Sigmoid colon (tissue), 7 donors: Measurements from ENCODE around the gene CNRIP1. TPM values are rescaled to one million over a fixed set of nuclear protein-coding genes. Genes with fewer than 3 reads are reported as not detected.

ENCODE experiments used
- DNase-seq: peaks from one replicate; pipeline ENCODE4 v3.0.0-alpha.2; 2019
- H3K27ac ChIP-seq, 4 donors: fragments of 200-600 bp; sonication (generic); one replicate each; pipeline ENCODE4 v1.5.1; 2016 to 2019; ENCODE audit warnings: mild to moderate bottlenecking in 1 of 4
- H3K27me3 ChIP-seq, 3 donors: fragments of 200-600 bp; sonication (generic); one replicate each; pipeline ENCODE4 v1.5.1; 2019; ENCODE audit warnings: mild to moderate bottlenecking in 1 of 3
- H3K36me3 ChIP-seq, 4 donors: fragments of 200-600 bp; sonication (generic); one replicate each; pipeline ENCODE4 v1.5.1; 2016 to 2019
- H3K4me1 ChIP-seq, 4 donors: fragments of 200-600 bp; sonication (generic); one replicate each; pipeline ENCODE4 v1.5.1; 2017 to 2019
- H3K4me3 ChIP-seq, 4 donors: fragments of 200-600 bp; sonication (generic); one replicate each; pipeline ENCODE4 v1.5.1; 2017 to 2019; ENCODE audit warnings: mild to moderate bottlenecking in 2 of 4, moderate library complexity in 1 of 4
- H3K9me3 ChIP-seq, 4 donors: fragments of 200-600 bp in 3 of 4; sonication (generic) in 3 of 4; one replicate each; pipeline versions ENCODE4 v1.5.1 to v1.6.1; 2013 to 2019
- EP300 ChIP-seq, 4 donors: sonication (generic); formaldehyde crosslinking; IDR thresholded peaks; one replicate each; pipeline ENCODE4 v1.6.1; 2017; ENCODE audit warnings: antibody characterized with exemption in 4 of 4
- POLR2A ChIP-seq, 2 donors: fragments of 450-650 bp; IDR thresholded peaks; one replicate each; pipeline ENCODE4 v1.6.1; 2016; ENCODE audit warnings: antibody characterized with exemption in 2 of 2, mild to moderate bottlenecking in 2 of 2, moderate library complexity in 2 of 2
- POLR2AphosphoS5 ChIP-seq, 4 donors: sonication (generic); formaldehyde crosslinking; IDR thresholded peaks; one replicate each; pipeline ENCODE4 v1.6.1; 2017; ENCODE audit warnings: antibody characterized with exemption in 4 of 4
- WGBS, 2 donors: extraction: QIAGEN DNeasy Blood & Tissue Kit; methylation state at CpG; one replicate each; pipeline ENCODE4 v1.1.7; 2013; 5-methylcytosine and 5-hydroxymethylcytosine counted together
- intact Hi-C: fragments of 100-400 bp; cut with DNase I; formaldehyde crosslinking; loops from one replicate; pipeline ENCODE4 v1.15.1; 2023
- polyA plus RNA-seq, 3 donors: library from polyadenylated mRNA; stranded (reverse); fragments of 200-250 nt; gene quantifications; one replicate each; pipeline ENCODE4 v1.2.3, GENCODE V29; 2013
- total RNA-seq, 4 donors: library from RNA; depleted of rRNA; stranded (reverse); fragments of >200 nt; gene quantifications; one replicate each; pipeline ENCODE4 v1.1.0, GENCODE V29; 2016
- TF ChIP-seq, protein P1 (sequence below), 4 experiments: fragments of 450-650 bp in 3 of 4; fragments of 200-600 bp in 1 of 4; IDR thresholded peaks; one replicate each; pipeline ENCODE4 v1.5.1; 2016 to 2019; ENCODE audit warnings: antibody characterized with exemption in 4 of 4, mild to moderate bottlenecking in 3 of 4, moderate library complexity in 2 of 4
- donor health status: healthy with polysubstance abuse.
- donor health status: Bipolar disorder and iron deficiency.
- donor health status: healthy.

CNRIP1 gene
- total and polyA plus RNA-seq, 7 donors, result 6.2 to 38.2 (median 22.5) TPM

DNA sequence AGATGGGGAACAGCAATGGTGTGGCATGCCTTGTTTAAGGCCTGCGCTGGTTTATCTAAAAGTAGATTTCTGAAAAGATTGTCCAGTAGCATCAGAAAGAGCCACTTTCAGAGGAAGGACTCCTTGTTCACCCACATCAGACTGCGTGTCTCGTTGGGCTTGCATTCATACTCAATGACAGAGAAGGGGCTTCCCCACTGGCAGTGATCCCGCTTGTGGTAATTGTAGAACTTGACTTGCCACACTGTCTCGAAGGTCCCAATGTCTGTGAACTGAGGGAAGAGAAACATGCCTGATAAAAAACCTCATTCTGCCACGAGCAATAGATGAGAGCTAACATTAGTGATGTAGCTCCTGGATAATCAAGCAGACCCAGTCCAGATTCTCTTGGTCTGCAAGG, 26.0 kb downstream of the CNRIP1 start:
- 77 to 81% methylated on average over 6 of the region's 6 CpGs for WGBS, 2 donors
- intact Hi-C loops, result no loop called here
- H3K27me3 ChIP-seq, result no peaks in the 10 kb centered on the region
- H3K27ac ChIP-seq, result no peak overlapping the region
- no peaks in the 10 kb centered on the region for H3K9me3 ChIP-seq
- no peaks in the 10 kb centered on the region for H3K4me1 ChIP-seq
- TF ChIP-seq POLR2AphosphoS5 (IDR thresholded peaks at IDR 0.05) (no peak), POLR2A (IDR thresholded peaks at IDR 0.05) (no peak), EP300 (IDR thresholded peaks at IDR 0.05) (no peak)
- DNase-seq, result no peak
- H3K36me3 ChIP-seq, result no peaks in the 10 kb centered on the region
- H3K4me3 ChIP-seq, result no peak overlapping the region

DNA sequence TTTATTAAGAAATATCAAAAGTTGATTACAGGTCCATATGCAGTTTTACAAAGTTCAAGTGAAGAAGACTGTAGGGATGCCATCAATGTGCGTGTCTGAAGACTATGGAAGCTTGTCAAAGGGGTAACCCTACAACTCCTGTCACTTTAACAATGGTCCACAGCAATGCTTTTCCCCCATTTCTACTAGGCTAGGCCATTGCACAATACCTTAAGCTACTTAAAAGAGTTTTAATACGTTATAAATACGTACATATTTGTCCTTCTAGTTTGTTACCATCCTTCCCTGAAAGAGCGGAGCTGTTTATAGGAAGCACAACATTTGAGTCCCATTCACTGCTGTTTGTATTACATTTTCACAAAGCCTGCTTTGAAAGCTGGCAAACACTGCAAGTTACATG, 26.7 kb downstream of the CNRIP1 start:
- WGBS, 2 donors, result 92 to 94% methylated on average over 4 of the region's 4 CpGs
- H3K9me3 ChIP-seq, result no peaks in the 10 kb centered on the region
- intact Hi-C loops, result no loop called here

DNA sequence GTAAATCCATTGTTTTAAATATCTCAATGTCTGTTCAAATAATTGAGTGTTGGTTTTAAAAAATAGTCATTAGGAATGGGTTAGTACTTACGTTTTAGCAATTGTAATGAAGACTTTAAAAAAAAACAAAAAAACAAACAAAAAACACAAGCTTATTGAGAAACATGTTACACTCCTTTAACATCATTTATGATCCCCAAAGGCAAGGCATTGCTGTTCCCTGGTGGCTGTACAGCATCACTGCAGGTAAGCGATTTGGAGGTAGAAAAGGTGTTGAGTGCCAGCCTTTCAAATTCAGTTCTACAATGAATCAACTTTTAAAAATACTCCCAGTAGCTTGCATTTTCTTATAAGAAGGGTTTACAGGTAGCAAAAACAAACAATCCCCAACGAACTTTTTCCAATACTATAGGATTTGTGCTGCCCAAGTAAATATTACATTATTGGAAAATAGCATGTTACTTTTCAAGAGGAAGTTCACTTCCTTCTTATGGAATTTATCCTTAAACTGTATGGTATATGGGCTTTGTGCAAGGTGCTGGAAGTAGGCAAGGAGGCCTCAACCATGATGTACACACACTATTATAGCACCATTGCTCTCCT, 27.5 kb downstream of the CNRIP1 start:
- no peaks in the 10 kb centered on the region for H3K36me3 ChIP-seq
- 14 to 48% methylated on average over 3 of the region's 3 CpGs for WGBS, 2 donors

More for the DNA sequence above, 26.7 kb downstream of the CNRIP1 start:
- Histone ChIP-seq H3K27ac (no peak overlapping the region), H3K27me3 (no peaks in the 10 kb centered on the region), H3K4me1 (peaks cover 0 to 6% (median 5%) of the 10 kb centered on the region in 4 donors), H3K36me3 (no peaks in the 10 kb centered on the region), H3K4me3 (no peak overlapping the region)
- DNase-seq, result no peak
- TF ChIP-seq EP300 (IDR thresholded peaks at IDR 0.05) (no peak), POLR2AphosphoS5 (IDR thresholded peaks at IDR 0.05) (no peak), POLR2A (IDR thresholded peaks at IDR 0.05) (no peak)
- TF ChIP-seq, protein P1, sequence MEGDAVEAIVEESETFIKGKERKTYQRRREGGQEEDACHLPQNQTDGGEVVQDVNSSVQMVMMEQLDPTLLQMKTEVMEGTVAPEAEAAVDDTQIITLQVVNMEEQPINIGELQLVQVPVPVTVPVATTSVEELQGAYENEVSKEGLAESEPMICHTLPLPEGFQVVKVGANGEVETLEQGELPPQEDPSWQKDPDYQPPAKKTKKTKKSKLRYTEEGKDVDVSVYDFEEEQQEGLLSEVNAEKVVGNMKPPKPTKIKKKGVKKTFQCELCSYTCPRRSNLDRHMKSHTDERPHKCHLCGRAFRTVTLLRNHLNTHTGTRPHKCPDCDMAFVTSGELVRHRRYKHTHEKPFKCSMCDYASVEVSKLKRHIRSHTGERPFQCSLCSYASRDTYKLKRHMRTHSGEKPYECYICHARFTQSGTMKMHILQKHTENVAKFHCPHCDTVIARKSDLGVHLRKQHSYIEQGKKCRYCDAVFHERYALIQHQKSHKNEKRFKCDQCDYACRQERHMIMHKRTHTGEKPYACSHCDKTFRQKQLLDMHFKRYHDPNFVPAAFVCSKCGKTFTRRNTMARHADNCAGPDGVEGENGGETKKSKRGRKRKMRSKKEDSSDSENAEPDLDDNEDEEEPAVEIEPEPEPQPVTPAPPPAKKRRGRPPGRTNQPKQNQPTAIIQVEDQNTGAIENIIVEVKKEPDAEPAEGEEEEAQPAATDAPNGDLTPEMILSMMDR (IDR thresholded peaks at IDR 0.05), result no peak

DNA sequence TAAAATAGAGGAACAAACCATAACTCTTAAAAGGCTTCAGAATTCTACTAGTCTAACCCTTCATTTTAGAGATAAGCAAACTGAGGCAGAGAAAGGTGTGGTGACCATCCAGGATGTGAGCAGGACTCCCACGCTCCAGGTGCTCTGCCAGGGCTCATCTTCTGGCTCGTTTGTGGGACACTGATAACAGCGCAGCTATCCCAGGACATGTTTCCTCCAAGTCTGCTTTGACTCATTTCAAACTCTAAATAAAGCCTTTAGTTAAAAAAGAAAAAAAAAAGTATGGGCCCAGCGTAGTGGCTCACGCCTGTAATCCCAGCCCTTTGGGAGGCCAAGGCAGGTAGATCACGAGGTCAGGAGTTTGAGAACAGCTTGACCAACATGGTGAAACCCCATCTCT, 28.4 kb downstream of the CNRIP1 start:
- H3K4me1 ChIP-seq, result peaks cover 0 to 14% (median 12%) of the 10 kb centered on the region in 4 donors
- 67 to 82% methylated on average over 6 of the region's 6 CpGs for WGBS, 2 donors
- H3K27ac ChIP-seq, result no peak overlapping the region
- TF ChIP-seq EP300 (IDR thresholded peaks at IDR 0.05) (no peak), POLR2A (IDR thresholded peaks at IDR 0.05) (no peak), POLR2AphosphoS5 (IDR thresholded peaks at IDR 0.05) (no peak)
- TF ChIP-seq, protein P1 (IDR thresholded peaks at IDR 0.05), result no peak
- H3K9me3 ChIP-seq, result no peaks in the 10 kb centered on the region
- no peaks in the 10 kb centered on the region for H3K27me3 ChIP-seq
- intact Hi-C loops, result no loop called here
- H3K36me3 ChIP-seq, result no peaks in the 10 kb centered on the region
- H3K4me3 ChIP-seq, result no peak overlapping the region
- DNase-seq, result no peak

More for the DNA sequence above, 27.5 kb downstream of the CNRIP1 start:
- Histone ChIP-seq H3K27me3 (no peaks in the 10 kb centered on the region), H3K4me1 (peaks cover 0 to 14% (median 12%) of the 10 kb centered on the region in 4 donors), H3K27ac (no peak overlapping the region), H3K4me3 (no peak overlapping the region), H3K9me3 (no peaks in the 10 kb centered on the region)
- DNase-seq, result no peak
- intact Hi-C loops, result no loop called here
- TF ChIP-seq, protein P1 (IDR thresholded peaks at IDR 0.05), result peak in 3 of 4 experiments; percentile 28 to 42 (median 29)
- TF ChIP-seq EP300 (IDR thresholded peaks at IDR 0.05) (no peak), POLR2AphosphoS5 (IDR thresholded peaks at IDR 0.05) (no peak), POLR2A (IDR thresholded peaks at IDR 0.05) (no peak)

DNA sequence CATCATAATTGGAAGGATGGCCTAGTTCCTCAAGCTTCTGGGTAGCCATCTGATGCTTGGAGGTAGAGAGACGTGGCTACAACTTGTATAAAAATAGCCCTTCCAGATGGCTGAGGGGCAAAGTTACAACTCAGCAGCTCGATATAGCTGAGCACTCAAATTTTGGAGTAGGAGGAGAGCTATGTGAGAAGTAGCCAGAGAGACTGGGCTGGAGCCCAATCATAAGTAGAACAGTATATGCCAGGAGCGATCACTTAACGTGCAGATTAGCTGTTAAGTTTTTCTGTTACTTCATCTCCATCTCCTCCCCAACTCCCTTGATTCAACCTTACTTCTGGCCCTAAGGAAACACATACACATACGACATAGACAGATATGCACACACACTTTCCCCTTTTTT, 28.8 kb downstream of the CNRIP1 start:
- Histone ChIP-seq H3K27ac (no peak overlapping the region), H3K4me1 (peaks cover 0 to 14% (median 12%) of the 10 kb centered on the region in 4 donors), H3K9me3 (no peaks in the 10 kb centered on the region), H3K27me3 (no peaks in the 10 kb centered on the region), H3K36me3 (no peaks in the 10 kb centered on the region), H3K4me3 (no peak overlapping the region)
- TF ChIP-seq POLR2A (IDR thresholded peaks at IDR 0.05) (no peak), POLR2AphosphoS5 (IDR thresholded peaks at IDR 0.05) (no peak), EP300 (IDR thresholded peaks at IDR 0.05) (no peak)
- TF ChIP-seq, protein P1 (IDR thresholded peaks at IDR 0.05), result no peak
- DNase-seq, result no peak
- WGBS, 2 donors, result 54 to 73% methylated on average over 5 of the region's 5 CpGs
- intact Hi-C loops, result no loop called here
